Right renal pelvis (tissue), 4 donors: ENCODE measurements around the gene MRPS25. TPM values are rescaled to one million over a fixed set of nuclear protein-coding genes. Genes with fewer than 3 reads are reported as not detected.

Source experiments
- DNase-seq, 4 donors: peaks; one replicate each; pipeline ENCODE4 v3.0.0-alpha.2; 2013; ENCODE audit warnings: low read depth in 4 of 4, low spot score in 3 of 4, missing footprints in 1 of 4
- polyA plus RNA-seq, 4 donors: library from polyadenylated mRNA; unstranded; fragments of 120-200 nt; gene quantifications; one replicate each; pipeline ENCODE4 v1.2.1, GENCODE V29; 2013; ENCODE audit not compliant: insufficient read length in 4 of 4

MRPS25 gene
- polyA plus RNA-seq, 4 donors = 61.8 to 73.9 (median 62.5) TPM

- DNase-seq = no peak
Measured at GRCh38 chr3:15086263-15086662, 21.1 kb upstream of the MRPS25 start.

GRCh38 chr3:15083252-15083651 is 18.1 kb upstream of the MRPS25 start:
- no peak for DNase-seq

GRCh38 chr3:15081960-15082664 is 17.0 kb upstream of the MRPS25 start:
- DNase-seq = no peak

DNA sequence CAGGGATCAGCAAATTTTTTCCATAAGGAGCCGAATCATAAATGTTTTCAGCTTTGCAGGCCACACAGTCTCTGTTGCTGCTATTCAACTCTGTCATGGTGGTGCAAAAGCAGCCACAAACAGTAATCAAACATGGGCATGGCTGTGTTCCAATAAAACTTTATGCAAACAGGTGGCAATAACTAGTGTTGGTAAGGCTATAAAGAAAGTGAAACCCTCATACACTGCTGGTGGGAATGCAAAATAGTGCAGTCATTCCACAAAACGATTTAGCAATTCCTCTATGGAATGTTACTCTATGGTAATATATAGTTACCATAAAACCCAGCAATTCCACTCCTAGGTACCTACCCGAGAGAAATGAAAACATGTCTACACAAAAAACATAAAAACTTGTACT is 14.0 kb upstream of the MRPS25 start:
- no peak for DNase-seq

DNA sequence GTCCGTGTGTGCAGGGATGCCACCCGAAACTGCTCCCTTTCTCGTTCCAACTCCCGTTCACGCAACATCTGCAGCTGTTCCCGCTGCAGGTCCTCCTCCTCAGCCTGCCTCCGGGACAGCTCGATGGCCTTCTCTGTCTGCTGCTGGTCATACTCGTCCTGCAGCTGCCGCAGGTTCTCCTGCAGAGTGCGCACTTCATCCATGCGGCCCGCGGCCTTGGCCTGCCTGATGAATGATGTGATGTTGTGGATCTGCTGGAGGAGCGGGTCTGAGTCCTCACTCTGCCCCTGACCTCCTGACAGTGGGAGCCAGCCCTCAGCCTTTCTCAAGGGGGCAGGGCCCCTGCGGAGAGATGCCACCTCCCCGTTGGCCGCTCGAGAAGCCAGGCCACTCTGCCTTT is 9.4 kb upstream of the MRPS25 start:
- DNase-seq = no peak

GRCh38 chr3:15071699-15072098 is 6.6 kb upstream of the MRPS25 start:
- DNase-seq = no peak

- DNase-seq = no peak
Measured at GRCh38 chr3:15069441-15069840, 4.3 kb upstream of the MRPS25 start.

GRCh38 chr3:15066467-15066866 is 1.4 kb upstream of the MRPS25 start:
- no peak for DNase-seq

DNA sequence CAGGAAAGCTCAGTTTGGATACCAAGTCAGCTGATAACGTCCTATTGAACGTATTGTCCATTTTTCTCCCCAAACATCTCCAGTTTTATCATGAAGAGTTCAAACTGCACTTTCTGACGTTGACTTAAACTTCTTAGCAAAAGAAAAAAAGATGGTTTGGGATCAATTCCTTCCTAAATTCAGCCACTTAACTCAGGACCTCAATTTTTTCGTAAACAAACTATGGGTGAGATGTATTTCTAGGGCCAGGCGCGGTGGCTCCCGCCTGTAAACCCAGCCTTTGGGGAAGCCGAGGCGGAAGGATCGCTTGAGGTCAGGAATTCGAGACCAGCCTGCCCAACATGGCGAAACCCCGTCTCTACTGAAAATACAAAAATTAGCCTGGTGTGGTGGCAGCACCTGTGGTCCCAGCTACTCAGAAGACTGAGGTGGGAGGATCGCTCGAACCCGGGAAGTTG is 464 bp upstream of the MRPS25 start:
- DNase-seq = no peak

GRCh38 chr3:15064299-15064834 is 748 bp downstream of the MRPS25 start:
- DNase-seq = no peak

DNA sequence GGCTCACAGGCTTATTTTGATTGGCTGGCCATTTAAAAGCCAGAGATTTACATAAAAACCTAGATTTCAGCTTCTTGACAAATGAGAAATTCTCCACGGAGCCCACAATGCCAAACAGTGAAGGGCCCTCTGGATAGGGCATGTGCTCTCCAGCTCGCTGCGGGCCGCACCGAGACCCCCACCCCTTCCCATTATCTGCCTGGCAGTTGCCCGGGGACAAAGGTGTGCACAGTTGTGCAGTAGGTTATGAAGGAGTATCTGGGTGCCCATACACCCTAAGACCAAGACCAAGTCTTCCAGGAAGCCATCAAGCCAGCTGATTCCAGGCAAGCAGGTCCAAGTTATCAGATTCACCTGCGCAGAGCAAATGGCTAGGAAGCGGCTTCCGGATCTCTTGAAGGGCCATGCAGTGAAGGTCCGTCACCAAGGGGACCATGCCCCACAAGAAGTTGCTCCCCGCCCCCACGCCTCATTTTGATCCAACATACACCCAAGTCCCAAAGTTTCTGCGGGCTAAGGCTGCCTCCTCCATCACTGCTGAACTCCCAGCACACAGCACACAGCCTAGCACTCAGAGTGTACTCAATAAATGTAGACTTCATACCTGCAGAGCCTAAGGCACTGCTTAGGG is 1.3 kb downstream of the MRPS25 start:
- DNase-seq = no peak

GRCh38 chr3:15063238-15063637 is 1.9 kb downstream of the MRPS25 start:
- no peak for DNase-seq

- DNase-seq = no peak
Measured at GRCh38 chr3:15060029-15060428, 5.1 kb downstream of the MRPS25 start.

DNA sequence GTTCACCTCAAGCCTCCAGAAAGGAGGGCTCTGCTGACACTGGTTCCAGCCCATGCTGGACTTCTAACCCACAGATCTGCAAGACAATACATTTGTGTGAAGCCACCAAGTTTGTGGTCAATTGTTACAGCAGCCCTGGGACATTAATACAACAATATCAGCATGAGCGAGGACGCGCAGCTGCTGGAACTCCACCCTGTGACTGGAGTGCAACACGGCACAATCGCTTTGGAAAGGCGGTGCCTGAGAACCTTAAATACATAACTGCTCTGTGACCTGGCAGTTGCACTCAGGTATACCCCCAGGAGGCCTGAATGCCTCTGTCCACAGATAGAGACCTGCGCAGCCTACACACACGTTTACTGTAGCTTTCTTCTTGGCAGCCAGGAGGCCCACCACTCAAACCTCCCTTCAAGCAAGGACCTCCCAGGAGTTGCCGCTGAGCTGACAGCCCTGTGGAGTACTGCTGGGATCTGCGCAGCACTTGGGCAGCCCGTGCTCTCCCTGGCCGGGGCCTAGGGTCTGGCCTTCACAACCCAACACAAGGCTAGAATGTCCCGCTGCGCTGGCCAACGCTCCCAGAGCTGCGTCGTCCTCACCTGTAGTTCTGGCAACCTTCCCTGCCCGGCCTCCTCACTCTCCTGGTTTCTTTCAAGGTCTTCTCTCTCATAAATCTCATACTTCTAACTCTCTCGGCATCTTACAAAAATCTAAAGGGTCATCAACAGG is 8.3 kb downstream of the MRPS25 start:
- no peak for DNase-seq

DNA sequence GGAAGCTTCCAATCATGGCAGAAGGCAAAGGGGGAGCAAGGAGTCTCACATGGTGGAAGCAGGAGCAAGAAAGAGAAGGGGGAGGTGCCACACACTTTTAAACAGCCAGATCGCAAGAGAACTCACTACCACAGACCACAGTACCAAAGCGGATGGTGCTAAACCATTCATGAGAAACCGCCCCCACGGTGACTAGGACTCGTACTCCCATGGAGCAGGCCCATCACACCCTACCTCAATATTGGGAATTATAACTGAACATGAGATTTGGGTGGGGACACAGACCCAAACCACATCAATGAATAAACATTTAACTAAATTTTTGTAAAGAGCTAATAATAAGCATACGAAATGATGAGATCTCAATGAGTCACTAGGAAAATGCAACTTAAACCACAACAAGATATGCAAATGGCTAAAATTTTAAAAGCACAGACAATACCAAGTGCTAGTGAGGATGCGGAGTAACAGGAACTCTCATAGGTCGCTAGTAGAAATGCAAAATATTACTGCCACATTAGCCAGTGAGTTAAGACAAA is 10.0 kb downstream of the MRPS25 start:
- DNase-seq = no peak

DNA sequence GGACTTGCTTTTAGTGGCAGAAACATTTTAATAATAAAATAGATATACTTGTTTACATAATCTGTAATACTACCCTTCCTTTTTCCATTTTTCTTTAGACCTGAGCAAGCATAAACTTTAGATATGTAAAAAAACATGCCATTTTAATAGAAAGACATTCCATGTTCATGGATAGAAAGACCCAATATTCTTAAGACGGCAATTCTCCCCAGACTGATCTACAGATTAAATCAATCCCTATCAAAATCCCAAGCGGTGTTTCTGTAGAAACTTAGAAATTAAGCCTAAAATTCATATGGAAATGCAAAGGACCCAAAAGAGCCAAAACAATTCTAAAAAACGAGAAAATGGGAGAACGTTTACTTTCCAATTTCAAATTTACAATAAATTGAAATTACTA is 11.6 kb downstream of the MRPS25 start:
- no peak for DNase-seq

DNA sequence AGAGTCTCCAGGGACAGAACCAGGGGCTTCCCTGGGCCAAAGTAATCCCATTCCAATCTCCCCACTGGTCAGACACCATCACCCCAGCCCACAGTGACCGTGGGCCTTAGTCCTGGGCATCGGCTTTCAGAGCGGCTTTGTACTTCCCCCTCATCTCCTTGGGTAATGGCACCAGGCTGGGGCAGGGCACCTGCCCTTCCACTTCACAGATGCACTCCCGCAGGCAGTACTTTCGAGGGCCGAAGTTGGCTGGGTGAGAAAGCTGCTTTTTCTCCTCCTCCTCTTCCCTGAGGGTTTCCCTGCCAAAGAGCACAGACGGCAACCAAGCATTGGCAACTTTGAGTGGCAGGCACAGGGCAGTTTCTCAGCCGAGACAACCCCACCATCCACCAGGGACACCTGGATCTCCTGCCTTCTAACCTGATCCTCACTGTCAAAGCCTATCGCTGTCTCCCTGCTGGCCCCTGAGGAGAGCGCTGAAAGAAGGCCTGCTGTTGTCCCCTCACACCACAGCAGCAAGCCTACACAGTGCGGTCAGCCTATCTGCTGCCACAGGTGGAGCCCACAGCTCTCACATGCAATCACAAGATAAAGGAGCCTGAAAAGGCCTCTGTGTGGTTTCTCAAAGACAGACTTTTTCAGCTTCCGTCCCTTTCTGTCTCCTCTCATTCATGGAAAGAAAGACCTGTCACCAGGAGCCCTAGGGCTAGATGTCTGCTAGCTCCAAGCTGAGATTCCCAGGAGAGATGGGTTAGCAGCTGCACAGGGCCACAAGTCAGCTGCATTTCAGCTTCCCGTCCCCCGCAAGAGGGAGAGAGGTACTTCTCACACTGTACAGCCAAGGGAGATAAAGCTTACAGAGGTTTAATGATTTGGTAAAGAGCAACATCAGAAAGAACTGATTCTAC is 12.5 kb downstream of the MRPS25 start:
- DNase-seq = no peak

DNA sequence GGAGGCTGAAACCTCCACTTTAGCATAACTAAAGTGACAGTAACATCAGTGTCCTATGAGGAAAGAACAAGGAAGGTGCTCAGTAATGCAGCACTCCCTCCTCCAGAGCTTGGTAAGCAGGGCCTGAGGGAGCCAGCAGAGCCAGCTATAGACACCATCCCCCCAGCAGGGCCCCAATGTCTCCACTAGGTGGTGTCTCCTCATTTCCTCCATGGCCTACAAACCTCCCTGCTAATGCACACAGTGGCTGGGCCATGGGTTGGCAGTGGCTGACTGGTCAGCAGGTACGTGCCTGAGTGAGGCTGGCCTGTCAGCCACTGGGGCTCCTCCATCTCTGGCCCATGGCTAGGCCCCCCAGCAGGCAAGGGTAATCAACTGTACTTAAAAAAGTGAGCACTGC is 13.6 kb downstream of the MRPS25 start:
- no peak for DNase-seq

DNA sequence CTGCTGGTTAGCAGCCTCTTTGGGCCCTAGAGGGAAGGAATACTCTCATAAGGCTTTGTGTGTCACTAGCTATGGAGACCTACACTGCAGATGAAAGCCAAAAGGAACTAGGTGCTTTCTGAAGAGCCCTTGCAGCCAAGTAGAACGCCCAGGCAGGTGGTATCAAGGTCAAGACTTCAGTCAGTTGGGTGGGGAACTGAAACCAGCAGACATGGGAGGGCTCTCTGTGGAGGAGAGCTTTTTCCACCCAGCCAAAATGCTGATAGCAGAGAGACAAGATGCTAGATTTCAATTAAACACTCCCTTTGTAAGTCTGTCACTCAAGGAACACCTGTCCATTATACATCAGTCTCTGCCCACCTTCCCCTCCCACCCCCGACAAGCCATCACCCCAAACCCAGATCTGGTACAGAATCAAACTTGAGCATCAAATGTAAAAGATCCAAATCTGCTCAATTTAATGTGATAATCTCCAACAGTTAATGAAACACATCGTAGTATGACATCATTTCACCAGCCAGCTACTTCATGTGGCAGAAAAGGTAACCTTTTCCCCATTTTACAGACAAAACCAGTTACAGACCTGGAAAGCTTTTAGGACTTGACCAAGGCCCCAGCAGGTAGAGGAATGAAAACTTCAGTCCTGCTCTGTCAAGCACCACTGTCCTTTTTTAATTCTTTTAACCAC is 14.6 kb downstream of the MRPS25 start:
- no peak for DNase-seq

- DNase-seq = no peak
Measured at GRCh38 chr3:15049584-15049983, 15.5 kb downstream of the MRPS25 start.
